Mesenchymal stem cell (in vitro differentiated cells and primary cell): ENCODE results near the gene SPANXN5. TPM values are rescaled to one million over a fixed set of nuclear protein-coding genes. Genes with fewer than 3 reads are reported as not detected.
"Not testable (repeated sequence)": the region's sequence is repeated elsewhere in the genome, so short reads cannot be mapped to it uniquely, and the experiment has no call there.

ENCODE experiments used
- DNase-seq: peaks from one replicate; pipeline ENCODE4 v3.0.0-alpha.2; 2013
- H2AFZ ChIP-seq: one replicate; pipeline ENCODE4 v1.6.1; 2013; ENCODE audit warnings: low read depth, mild to moderate bottlenecking, control low read depth, inconsistent platforms, low read length, moderate library complexity
- H2AK5ac ChIP-seq: 2 replicates; pipeline ENCODE4 v1.6.1; 2013; ENCODE audit warnings: low read length, moderate library complexity, mild to moderate bottlenecking, inconsistent platforms; ENCODE audit not compliant: severe bottlenecking
- H2BK120ac ChIP-seq: one replicate; pipeline ENCODE4 v1.6.1; 2013; ENCODE audit warnings: low read depth, mild to moderate bottlenecking, inconsistent platforms, low read length, moderate library complexity
- H2BK12ac ChIP-seq, 2 experiments: one replicate each; pipeline ENCODE4 v1.6.1; 2013; ENCODE audit warnings: inconsistent platforms in 2 of 2, low read length in 2 of 2, mild to moderate bottlenecking in 2 of 2, moderate library complexity in 2 of 2, control low read depth in 1 of 2
- H2BK15ac ChIP-seq: one replicate; pipeline ENCODE4 v1.6.1; 2013; ENCODE audit warnings: mild to moderate bottlenecking, low read depth, inconsistent platforms; ENCODE audit not compliant: poor library complexity, severe bottlenecking
- H2BK5ac ChIP-seq: 2 replicates; pipeline ENCODE4 v1.6.1; 2013; ENCODE audit warnings: low read depth, mild to moderate bottlenecking, low read length, control low read depth, inconsistent platforms; ENCODE audit not compliant: poor library complexity, severe bottlenecking
- H3K14ac ChIP-seq, 2 experiments: one replicate each; pipeline ENCODE4 v1.6.1; 2013; ENCODE audit warnings: inconsistent platforms in 2 of 2, low read length in 2 of 2, control low read depth in 1 of 2, mild to moderate bottlenecking in 1 of 2, moderate library complexity in 1 of 2
- H3K18ac ChIP-seq, 2 experiments: one replicate each; pipeline ENCODE4 v1.6.1; 2013; ENCODE audit warnings: inconsistent platforms in 2 of 2, low read length in 2 of 2, control low read depth in 1 of 2, low read depth in 1 of 2, mild to moderate bottlenecking in 1 of 2
- H3K23ac ChIP-seq, 2 experiments: one replicate each; pipeline ENCODE4 v1.6.1; 2013; ENCODE audit warnings: inconsistent platforms in 2 of 2, low read length in 2 of 2, mild to moderate bottlenecking in 2 of 2, moderate library complexity in 2 of 2, control low read depth in 1 of 2
- H3K27ac ChIP-seq: 2 replicates; pipeline ENCODE4 v1.5.1; 2013; ENCODE audit warnings: mild to moderate bottlenecking, moderate library complexity, low read length, control low read depth, inconsistent platforms; ENCODE audit not compliant: poor library complexity, severe bottlenecking
- H3K27me3 ChIP-seq, 2 experiments: 2 replicates each; pipeline versions ENCODE4 v1.6.1 to v1.7.0; 2013; ENCODE audit warnings: low read length in 2 of 2, mild to moderate bottlenecking in 2 of 2, moderate library complexity in 2 of 2, control low read depth in 1 of 2, inconsistent platforms in 1 of 2; ENCODE audit not compliant: control insufficient read depth in 1 of 2, insufficient read depth in 1 of 2
- H3K36me3 ChIP-seq, 2 experiments: 2 replicates each; pipeline versions ENCODE4 v1.6.1 to v1.7.0; 2013; ENCODE audit warnings: low read length in 2 of 2, control low read depth in 1 of 2, inconsistent platforms in 1 of 2, low read depth in 1 of 2, mild to moderate bottlenecking in 1 of 2; ENCODE audit not compliant: insufficient read depth in 2 of 2, control insufficient read depth in 1 of 2
- H3K4ac ChIP-seq, 2 experiments: one replicate each; pipeline ENCODE4 v1.6.1; 2013; ENCODE audit warnings: inconsistent platforms in 2 of 2, low read length in 2 of 2, mild to moderate bottlenecking in 2 of 2, moderate library complexity in 2 of 2, control low read depth in 1 of 2, low read depth in 1 of 2
- H3K4me1 ChIP-seq: 2 replicates; pipeline ENCODE4 v1.6.1; 2013; ENCODE audit warnings: low read depth, low read length, control low read depth; ENCODE audit not compliant: control insufficient read depth, insufficient read depth
- H3K4me2 ChIP-seq: 2 replicates; pipeline ENCODE4 v1.6.1; 2013; ENCODE audit warnings: low read length, mild to moderate bottlenecking, inconsistent platforms; ENCODE audit not compliant: poor library complexity, severe bottlenecking
- H3K4me3 ChIP-seq, 2 experiments: 2 replicates each; pipeline versions ENCODE4 v1.5.1 to v1.7.0; 2013; ENCODE audit warnings: low read length in 2 of 2, mild to moderate bottlenecking in 2 of 2, control low read depth in 1 of 2, low read depth in 1 of 2; ENCODE audit not compliant: insufficient read depth in 1 of 2
- H3K79me1 ChIP-seq: replicated peaks from 2 replicates; pipeline ENCODE4 v1.6.1; 2013; ENCODE audit warnings: mild to moderate bottlenecking, control low read depth, low read length, inconsistent platforms; ENCODE audit not compliant: poor library complexity, severe bottlenecking
- H3K9ac ChIP-seq: 2 replicates; pipeline ENCODE4 v1.7.0; 2013; ENCODE audit warnings: mild to moderate bottlenecking, low read length, moderate library complexity
- H3K9me3 ChIP-seq: 2 replicates; pipeline ENCODE4 v1.7.0; 2013; ENCODE audit warnings: mild to moderate bottlenecking, low read length; ENCODE audit not compliant: control insufficient read depth
- H4K8ac ChIP-seq: one replicate; pipeline ENCODE4 v1.6.1; 2013; ENCODE audit warnings: inconsistent platforms, mild to moderate bottlenecking, low read length, moderate library complexity
- H4K91ac ChIP-seq: one replicate; pipeline ENCODE4 v1.6.1; 2013; ENCODE audit warnings: mild to moderate bottlenecking, low read length, inconsistent platforms
- WGBS: methylation state at CpG from one replicate; pipeline ENCODE4 v1.1.7; 2013; ENCODE audit warnings: mixed read lengths; 5-methylcytosine and 5-hydroxymethylcytosine counted together
- polyA plus RNA-seq, 2 experiments: library from polyadenylated mRNA; stranded (reverse); fragments of 200-250 nt; gene quantifications; one replicate each; pipeline ENCODE4 v1.2.3, GENCODE V29; 2013

The SPANXN5 gene, protein sequence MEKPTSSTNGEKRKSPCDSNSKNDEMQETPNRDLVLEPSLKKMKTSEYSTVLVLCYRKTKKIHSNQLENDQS
- polyA plus RNA-seq (2013, experiment 1 of 2): not detected
- polyA plus RNA-seq (2013, experiment 2 of 2): not detected

- 100% methylated on average over 1 of the region's 2 CpGs for WGBS
- not testable (repeated sequence) for H3K14ac ChIP-seq, H2BK15ac ChIP-seq, H2BK12ac ChIP-seq, H3K27ac ChIP-seq, H2BK5ac ChIP-seq, H3K9ac ChIP-seq, H3K4me2 ChIP-seq, H3K23ac ChIP-seq, DNase-seq, H3K4me1 ChIP-seq, H3K36me3 ChIP-seq, H4K8ac ChIP-seq, H3K18ac ChIP-seq, H2AK5ac ChIP-seq, H3K79me1 ChIP-seq, H2BK120ac ChIP-seq, H4K91ac ChIP-seq, H3K9me3 ChIP-seq, H3K4ac ChIP-seq, H2AFZ ChIP-seq, H3K4me3 ChIP-seq
- peaks cover 0 to 13% of the 10 kb centered on the region in 2 experiments for H3K27me3 ChIP-seq
Measured at GRCh38 chrX:52797327-52797726, at the start of gene SPANXN5. TSS of gene SPANXN5 (minus strand) at chrX:52797427. CDS start at chrX:52797348, 79 bp downstream.

GRCh38 chrX:52843619-52844018, 46.4 kb upstream of the SPANXN5 start:
- H2BK15ac ChIP-seq, H4K91ac ChIP-seq, H2BK120ac ChIP-seq, H3K9ac ChIP-seq, H2AK5ac ChIP-seq, H3K4me1 ChIP-seq, H3K4ac ChIP-seq, H3K23ac ChIP-seq, H3K14ac ChIP-seq, H3K9me3 ChIP-seq, H3K4me3 ChIP-seq, H3K36me3 ChIP-seq, H2BK5ac ChIP-seq, H2BK12ac ChIP-seq, H3K27ac ChIP-seq, DNase-seq, H3K79me1 ChIP-seq, H3K18ac ChIP-seq, H2AFZ ChIP-seq, H4K8ac ChIP-seq, H3K4me2 ChIP-seq: not testable (repeated sequence)
- H3K27me3 ChIP-seq: peaks cover 0 to 14% of the 10 kb centered on the region in 2 experiments
- 100% methylated on average over 1 of the region's 3 CpGs for WGBS

DNA sequence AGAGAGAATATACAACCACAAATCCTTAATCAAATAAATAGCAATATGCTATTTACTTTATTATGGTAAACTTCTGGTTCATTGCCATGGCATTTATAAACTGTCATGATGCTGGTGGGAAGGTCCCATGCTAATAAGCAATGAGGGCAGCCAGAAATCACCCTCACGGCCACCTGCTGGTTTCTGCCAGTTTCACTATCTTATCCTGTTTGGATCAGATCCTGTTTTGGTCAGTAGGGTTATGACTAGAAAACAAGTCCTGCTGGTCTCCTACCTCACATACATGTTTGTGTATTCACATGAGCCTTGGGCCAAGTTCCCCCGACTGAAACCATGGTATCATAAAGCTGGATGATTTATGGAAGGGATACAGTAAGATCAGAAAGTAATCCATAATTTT, 41.9 kb upstream of the SPANXN5 start:
- no peak for DNase-seq
- no peak overlapping the region for H2BK15ac ChIP-seq
- no peak overlapping the region for H2BK5ac ChIP-seq
- H3K4ac ChIP-seq: no peak overlapping the region
- no peak overlapping the region for H3K14ac ChIP-seq
- peaks cover 0 to 21% of the 10 kb centered on the region in 2 experiments for H3K27me3 ChIP-seq
- no peaks in the 10 kb centered on the region for H3K4me1 ChIP-seq
- H3K4me2 ChIP-seq: no peak overlapping the region
- no peak overlapping the region for H4K91ac ChIP-seq
- no peak overlapping the region for H3K4me3 ChIP-seq
- H2BK12ac ChIP-seq: no peak overlapping the region
- H2AFZ ChIP-seq: no peak overlapping the region
- no peaks in the 10 kb centered on the region for H3K36me3 ChIP-seq
- no peak overlapping the region for H3K9ac ChIP-seq
- no peak overlapping the region for H3K27ac ChIP-seq
- no peak overlapping the region for H4K8ac ChIP-seq
- no peak overlapping the region for H2BK120ac ChIP-seq
- H3K23ac ChIP-seq: no peak overlapping the region
- no CpG with 5 or more reads among the region's 2 CpGs for WGBS
- no peaks in the 10 kb centered on the region for H3K79me1 ChIP-seq
- H3K9me3 ChIP-seq: no peaks in the 10 kb centered on the region
- H2AK5ac ChIP-seq: no peak overlapping the region
- H3K18ac ChIP-seq: no peak overlapping the region

DNA sequence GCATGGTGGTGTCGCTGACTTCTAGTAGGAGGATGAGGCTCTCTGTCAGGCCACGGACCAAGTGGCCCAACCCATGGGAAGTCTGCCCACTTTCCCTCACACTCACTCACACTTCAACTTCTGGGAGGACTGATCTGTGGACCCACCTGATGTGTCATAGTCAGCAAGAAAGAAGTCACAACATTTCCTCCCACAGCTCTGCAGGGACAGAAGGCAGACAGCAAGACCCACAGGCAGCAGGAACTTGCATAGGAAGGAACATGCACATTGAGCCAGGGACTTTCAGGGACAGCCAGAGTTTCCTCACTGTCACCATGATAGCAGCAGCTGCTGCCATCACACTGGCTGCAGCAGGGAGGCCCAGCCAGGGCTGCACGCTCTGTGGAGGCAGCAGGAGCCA, 33.3 kb upstream of the SPANXN5 start:
- Histone ChIP-seq H2BK12ac (no peak overlapping the region), H3K14ac (no peak overlapping the region), H4K8ac (no peak overlapping the region), H3K9me3 (peaks cover 15% of the 10 kb centered on the region), H3K4me3 (no peak overlapping the region), H3K9ac (no peak overlapping the region), H2BK15ac (no peak overlapping the region), H2BK5ac (no peak overlapping the region), H3K36me3 (no peaks in the 10 kb centered on the region), H2BK120ac (no peak overlapping the region), H3K4me1 (no peaks in the 10 kb centered on the region), H2AFZ (no peak overlapping the region), H3K27me3 (peaks cover 0 to 23% of the 10 kb centered on the region in 2 experiments), H3K79me1 (no peaks in the 10 kb centered on the region), H3K27ac (no peak overlapping the region), H3K4me2 (no peak overlapping the region), H3K18ac (no peak overlapping the region), H3K23ac (no peak overlapping the region), H4K91ac (no peak overlapping the region), H2AK5ac (no peak overlapping the region), H3K4ac (no peak overlapping the region)
- DNase-seq: no peak
- 39% methylated on average over 3 of the region's 3 CpGs for WGBS
